ENCODE data around the gene MAP2K5.

The MAP2K5 gene

DNA sequence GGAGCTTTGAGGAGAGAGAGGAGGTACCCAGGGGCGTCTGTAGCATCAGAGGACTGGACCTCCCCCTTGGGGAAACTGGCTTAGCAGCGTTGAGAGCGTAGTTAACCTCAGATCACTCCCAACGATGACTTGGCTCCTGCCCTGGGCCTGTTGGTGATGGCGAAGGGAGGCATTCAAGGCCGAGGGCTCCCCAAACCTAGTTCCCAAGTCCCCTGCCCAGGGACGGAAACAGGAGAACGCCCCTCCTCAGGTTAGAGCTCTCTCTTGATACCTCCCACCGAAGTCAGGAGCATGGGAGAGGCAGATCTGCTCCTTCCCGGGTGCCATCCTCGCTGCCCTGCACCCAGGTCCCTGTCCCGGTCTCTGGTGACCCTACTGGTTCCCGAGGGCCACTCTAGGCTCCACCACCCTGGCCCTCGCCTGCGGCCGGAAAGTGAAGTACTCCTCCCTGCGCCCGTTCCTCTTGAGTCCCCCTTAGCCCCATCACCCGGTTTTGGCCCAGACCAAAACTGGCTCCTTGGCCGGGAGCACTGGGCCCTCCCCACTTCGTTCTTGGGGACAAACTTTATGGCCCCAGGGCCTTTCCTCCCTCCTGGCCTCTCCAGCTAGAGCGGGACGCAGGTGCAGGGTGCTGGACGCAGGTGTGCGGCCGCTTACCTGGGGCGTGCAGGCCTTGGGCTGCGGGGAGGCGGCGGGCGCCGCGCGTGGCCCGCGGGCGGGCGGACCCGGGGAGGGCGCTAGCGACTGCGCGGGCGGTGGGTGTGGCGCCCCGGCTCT lies 280.2 kb downstream of the MAP2K5 start:
- Histone ChIP-seq H2AFZ (ENCODE audit: low read depth, low read length) (no peak overlapping the region), H3K4me1 (ENCODE audit: low read length) (no peaks in the 10 kb centered on the region), H3K4me2 (ENCODE audit: low read length) (0 out of 2 replicates have a peak overlapping the region, but pooled peaks have one; percentile 42), H3K27me3 (ENCODE audit: low read depth, low read length) (no peaks in the 10 kb centered on the region), H3K79me2 (ENCODE audit: low read length) (no peaks in the 10 kb centered on the region), H3K27ac (ENCODE audit: low read length) (no peak overlapping the region), H3K9ac (ENCODE audit: low read length) (no peak overlapping the region), H3K9me3 (ENCODE audit: insufficient read depth, low read length) (no peaks in the 10 kb centered on the region), H3K4me3 (ENCODE audit: low read length) (peak overlapping the region; percentile 50; the same call in 1 of the 2 replicates), H3K36me3 (replicated peaks; ENCODE audit: low read depth, low read length) (no peaks in the 10 kb centered on the region), H4K20me1 (ENCODE audit: insufficient read depth, low read length) (no peaks in the 10 kb centered on the region)
- TF ChIP-seq CTCF (IDR thresholded peaks at IDR 0.05; ENCODE audit: low read depth, low read length) (no peak), EZH2phosphoT487 (IDR thresholded peaks at IDR 0.05; ENCODE audit: low read depth) (no peak)

GRCh38 chr15:67823314-67824196 lies 281.1 kb downstream of the MAP2K5 start:
- Histone ChIP-seq H3K4me1 (ENCODE audit: low read length) (no peaks in the 10 kb centered on the region), H3K4me3 (ENCODE audit: low read length) (peak overlapping the region; percentile 50; the same call in 1 of the 2 replicates), H3K27ac (ENCODE audit: low read length) (no peak overlapping the region), H3K4me2 (ENCODE audit: low read length) (peak overlapping the region; percentile 42), H3K36me3 (replicated peaks; ENCODE audit: low read depth, low read length) (no peaks in the 10 kb centered on the region), H2AFZ (ENCODE audit: low read depth, low read length) (no peak overlapping the region), H4K20me1 (ENCODE audit: insufficient read depth, low read length) (no peaks in the 10 kb centered on the region), H3K9me3 (ENCODE audit: insufficient read depth, low read length) (no peaks in the 10 kb centered on the region), H3K79me2 (ENCODE audit: low read length) (no peaks in the 10 kb centered on the region), H3K27me3 (ENCODE audit: low read depth, low read length) (no peaks in the 10 kb centered on the region), H3K9ac (ENCODE audit: low read length) (no peak overlapping the region)
- TF ChIP-seq EZH2phosphoT487 (IDR thresholded peaks at IDR 0.05; ENCODE audit: low read depth) (no peak), CTCF (IDR thresholded peaks at IDR 0.05; ENCODE audit: low read depth, low read length) (no peak)

DNA sequence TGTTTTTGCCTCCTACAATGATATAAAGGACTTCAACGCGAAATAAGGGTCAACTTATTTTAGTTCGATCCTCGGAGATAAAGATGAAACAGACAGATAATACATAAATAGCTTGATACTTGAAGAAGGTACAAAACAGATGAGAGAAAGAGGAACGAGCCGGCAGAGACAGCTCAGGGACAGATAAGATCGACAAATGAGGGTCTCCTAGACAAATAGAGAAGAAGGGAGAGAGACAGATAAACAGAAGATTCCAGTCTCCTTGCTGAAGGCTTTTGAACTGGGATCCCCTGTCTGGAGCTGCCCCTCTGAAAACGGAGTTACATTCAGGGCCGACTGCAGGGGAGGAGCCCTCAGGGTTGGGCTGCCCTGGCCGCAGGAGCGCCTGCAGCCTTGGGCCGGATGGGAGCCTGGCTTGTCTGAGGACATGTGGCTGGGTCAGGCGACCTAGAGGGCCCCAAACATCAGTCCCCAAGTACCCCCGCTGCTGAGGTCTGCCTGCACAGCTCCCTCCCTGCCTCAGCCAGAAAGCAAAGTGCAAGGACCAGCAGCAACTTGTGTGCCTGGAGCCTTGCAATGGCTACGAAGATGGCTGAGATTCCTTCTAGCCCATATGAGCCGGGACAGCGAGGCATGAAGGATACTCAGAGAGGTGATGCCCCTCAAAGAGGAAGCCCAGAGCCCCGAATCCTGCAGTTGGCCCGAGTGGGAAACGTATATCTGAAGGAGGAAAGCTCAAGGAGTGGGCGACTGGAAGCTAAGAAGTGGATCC lies 281.9 kb downstream of the MAP2K5 start:
- Histone ChIP-seq H3K4me3 (ENCODE audit: low read length) (peak overlapping the region; percentile 50; the same call in 1 of the 2 replicates), H3K9ac (ENCODE audit: low read length) (no peak overlapping the region), H3K27ac (ENCODE audit: low read length) (no peak overlapping the region), H3K36me3 (replicated peaks; ENCODE audit: low read depth, low read length) (no peaks in the 10 kb centered on the region), H3K79me2 (ENCODE audit: low read length) (no peaks in the 10 kb centered on the region), H3K9me3 (ENCODE audit: insufficient read depth, low read length) (no peaks in the 10 kb centered on the region), H3K27me3 (ENCODE audit: low read depth, low read length) (no peaks in the 10 kb centered on the region), H3K4me1 (ENCODE audit: low read length) (no peaks in the 10 kb centered on the region), H3K4me2 (ENCODE audit: low read length) (peak overlapping the region; percentile 42), H2AFZ (ENCODE audit: low read depth, low read length) (no peak overlapping the region), H4K20me1 (ENCODE audit: insufficient read depth, low read length) (no peaks in the 10 kb centered on the region)
- TF ChIP-seq CTCF (IDR thresholded peaks at IDR 0.05; ENCODE audit: low read depth, low read length) (no peak), EZH2phosphoT487 (IDR thresholded peaks at IDR 0.05; ENCODE audit: low read depth) (no peak)

All from OCI-LY3 (cell line).